Measurements from ENCODE around the gene PPP1R9B. TPM values are rescaled to one million over a fixed set of nuclear protein-coding genes. Genes with fewer than 3 reads are reported as not detected.

The PPP1R9B gene
- total and polyA plus RNA-seq, 2 donors (not counting 1 experiment from before 2014, with no cell fraction given), result 80.7 to 220 TPM

DNA sequence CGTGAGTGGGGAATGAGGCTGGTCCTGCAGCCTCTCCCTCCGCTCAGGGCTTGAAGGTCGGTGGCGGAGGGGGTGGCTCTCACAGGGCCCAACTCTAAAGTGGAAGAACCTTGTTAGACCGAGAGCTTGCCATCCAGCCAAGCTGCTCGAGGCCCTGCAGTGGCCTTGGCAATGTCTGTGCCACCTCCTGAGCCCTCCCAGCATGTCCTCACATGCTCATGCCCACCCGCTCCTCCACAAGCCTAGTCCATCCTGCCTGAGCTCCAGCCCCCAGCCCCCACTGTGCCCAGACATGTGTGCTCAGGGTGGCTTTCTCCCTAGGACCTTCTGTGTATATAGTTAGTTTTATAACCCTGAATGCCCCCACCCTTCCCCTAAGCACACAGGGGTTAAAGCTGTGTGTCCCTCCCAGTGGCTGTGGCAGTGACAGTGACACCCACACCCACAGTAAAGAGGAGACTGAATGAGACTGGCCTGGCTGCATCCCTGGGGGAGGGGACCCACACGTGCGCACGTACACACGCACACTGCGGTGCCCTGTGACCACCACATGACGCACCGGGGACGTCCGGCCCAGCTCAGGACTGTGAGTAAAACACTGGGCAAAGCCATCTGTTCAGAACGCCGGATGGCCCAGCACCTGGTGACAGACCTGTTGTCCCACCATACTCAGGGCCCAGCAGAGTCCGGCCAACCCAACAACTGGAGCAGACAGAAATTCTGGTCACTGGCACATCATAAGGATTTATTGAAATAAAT, 39.7 kb downstream of the PPP1R9B start:
- Histone ChIP-seq H3K9ac (ENCODE audit: low read length) (no peak overlapping the region), H3K4me3 (ENCODE audit: control extremely low read depth in 1 of 5, extremely low read depth in 1 of 5, insufficient read depth in 1 of 5, low read depth in 2 of 5, low read length in 4 of 5) (no peak overlapping the region), H4K20me1 (ENCODE audit: control insufficient read depth, insufficient read depth, low read length, poor library complexity, severe bottlenecking) (no peaks in the 10 kb centered on the region), H3K9me3 (ENCODE audit: control extremely low read depth in 1 of 3, control insufficient read depth in 2 of 3, insufficient read depth in 1 of 3, low read length in 2 of 3) (no peaks in the 10 kb centered on the region), H3K4me1 (ENCODE audit: control insufficient read depth in 2 of 2, insufficient read depth in 2 of 2, low read length in 2 of 2) (peaks cover 0 to 8% of the 10 kb centered on the region in 2 donors), H3K4me2 (replicated peaks; ENCODE audit: low read depth, low read length, poor library complexity, severe bottlenecking) (no peak overlapping the region), H3K36me3 (replicated peaks in 1 of 2; ENCODE audit: control extremely low read depth in 1 of 2, control insufficient read depth in 1 of 2, extremely low read depth in 1 of 2, insufficient read depth in 2 of 2, low read length in 1 of 2) (peaks cover 0 to 36% of the 10 kb centered on the region in 2 experiments), H3K27me3 (replicated peaks in 1 of 4; ENCODE audit: control extremely low read depth in 1 of 4, control insufficient read depth in 3 of 4, insufficient read depth in 4 of 4, low read length in 3 of 4) (peaks cover 0 to 13% (median 6%) of the 10 kb centered on the region in 4 experiments), H3K27ac (ENCODE audit: low read length in 2 of 2) (no peak overlapping the region), H2AFZ (ENCODE audit: insufficient read depth, low read depth, low read length, poor library complexity, severe bottlenecking) (no peak overlapping the region), H3K79me2 (ENCODE audit: control insufficient read depth, insufficient read depth, low read length) (no peaks in the 10 kb centered on the region)
- ChIA-PET POLR2A (no interaction called here), CTCF (interaction anchor here (1.7 to 2.4 kb wide), 3 partner anchors 17 to 51 kb away, joined by 5 to 18 read pairs (median 9); no protein-coding TSS in a partner anchor)
- Mint-ChIP-seq H3K4me3 (no peak overlapping the region), H3K27ac (no peak overlapping the region), H3K4me1 (peaks cover 6% of the 10 kb centered on the region), H3K27me3 (peaks cover 14% of the 10 kb centered on the region), H3K9me3 (ENCODE audit: insufficient read depth) (no peaks in the 10 kb centered on the region)
- 95% methylated on average over 16 of the region's 19 CpGs for WGBS (ENCODE audit: insufficient coverage)
- ATAC-seq (ENCODE audit: low read depth) (no peak), DNase-seq (no peak)
- TF ChIP-seq, protein P1, sequence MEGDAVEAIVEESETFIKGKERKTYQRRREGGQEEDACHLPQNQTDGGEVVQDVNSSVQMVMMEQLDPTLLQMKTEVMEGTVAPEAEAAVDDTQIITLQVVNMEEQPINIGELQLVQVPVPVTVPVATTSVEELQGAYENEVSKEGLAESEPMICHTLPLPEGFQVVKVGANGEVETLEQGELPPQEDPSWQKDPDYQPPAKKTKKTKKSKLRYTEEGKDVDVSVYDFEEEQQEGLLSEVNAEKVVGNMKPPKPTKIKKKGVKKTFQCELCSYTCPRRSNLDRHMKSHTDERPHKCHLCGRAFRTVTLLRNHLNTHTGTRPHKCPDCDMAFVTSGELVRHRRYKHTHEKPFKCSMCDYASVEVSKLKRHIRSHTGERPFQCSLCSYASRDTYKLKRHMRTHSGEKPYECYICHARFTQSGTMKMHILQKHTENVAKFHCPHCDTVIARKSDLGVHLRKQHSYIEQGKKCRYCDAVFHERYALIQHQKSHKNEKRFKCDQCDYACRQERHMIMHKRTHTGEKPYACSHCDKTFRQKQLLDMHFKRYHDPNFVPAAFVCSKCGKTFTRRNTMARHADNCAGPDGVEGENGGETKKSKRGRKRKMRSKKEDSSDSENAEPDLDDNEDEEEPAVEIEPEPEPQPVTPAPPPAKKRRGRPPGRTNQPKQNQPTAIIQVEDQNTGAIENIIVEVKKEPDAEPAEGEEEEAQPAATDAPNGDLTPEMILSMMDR (IDR thresholded peaks at IDR 0.05), result no peak
- no peak for TF ChIP-seq EZH2 (IDR thresholded peaks at IDR 0.05; ENCODE audit: borderline replicate concordance, insufficient read depth, low read depth, low read length, poor library complexity, severe bottlenecking)
- intact Hi-C loops (cut with micrococcal nuclease), result no loop called here

DNA sequence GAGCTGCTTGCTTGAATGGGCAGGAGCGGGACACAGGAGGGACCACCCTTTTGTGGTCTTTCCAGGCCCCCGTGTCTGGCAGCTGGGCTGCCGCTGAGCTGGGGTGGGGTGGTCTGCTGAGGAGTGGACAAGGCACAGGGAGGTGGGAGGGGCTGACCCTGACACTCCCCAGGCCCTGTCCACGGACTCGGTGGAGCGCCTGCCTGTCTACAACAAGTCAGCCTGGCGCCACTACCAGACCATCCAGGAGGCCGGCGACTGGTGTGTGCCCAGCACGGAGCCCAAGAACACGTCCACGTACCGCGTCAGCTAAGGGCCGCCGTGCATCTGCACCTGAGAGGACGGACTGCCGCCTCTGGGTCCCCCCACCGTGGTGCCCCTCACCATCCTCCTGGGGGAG, 40.7 kb downstream of the PPP1R9B start:
- ATAC-seq (ENCODE audit: low read depth) (no peak), DNase-seq (no peak)
- peaks cover 0 to 3% (median 0%) of the 10 kb centered on the region in 4 experiments for H3K27me3 ChIP-seq (replicated peaks in 1 of 4; ENCODE audit: control extremely low read depth in 1 of 4, control insufficient read depth in 3 of 4, insufficient read depth in 4 of 4, low read length in 3 of 4)
- Mint-ChIP-seq H3K9me3 (ENCODE audit: insufficient read depth) (no peaks in the 10 kb centered on the region), H3K27me3 (peaks cover 6% of the 10 kb centered on the region), H3K27ac (no peak overlapping the region), H3K4me3 (no peak overlapping the region), H3K4me1 (peaks cover under 1% of the 10 kb centered on the region)
- H3K9ac ChIP-seq (ENCODE audit: low read length), result no peak overlapping the region
- no peak for TF ChIP-seq EZH2 (IDR thresholded peaks at IDR 0.05; ENCODE audit: borderline replicate concordance, insufficient read depth, low read depth, low read length, poor library complexity, severe bottlenecking)
- TF ChIP-seq, protein P1 (IDR thresholded peaks at IDR 0.05), result no peak
- no peak overlapping the region for H2AFZ ChIP-seq (ENCODE audit: insufficient read depth, low read depth, low read length, poor library complexity, severe bottlenecking)
- peaks cover 0 to 45% of the 10 kb centered on the region in 2 experiments for H3K36me3 ChIP-seq (replicated peaks in 1 of 2; ENCODE audit: control extremely low read depth in 1 of 2, control insufficient read depth in 1 of 2, extremely low read depth in 1 of 2, insufficient read depth in 2 of 2, low read length in 1 of 2)
- H3K79me2 ChIP-seq (ENCODE audit: control insufficient read depth, insufficient read depth, low read length), result no peaks in the 10 kb centered on the region
- H3K4me2 ChIP-seq (replicated peaks; ENCODE audit: low read depth, low read length, poor library complexity, severe bottlenecking), result no peak overlapping the region
- H3K4me3 ChIP-seq (ENCODE audit: control extremely low read depth in 1 of 5, extremely low read depth in 1 of 5, insufficient read depth in 1 of 5, low read depth in 2 of 5, low read length in 4 of 5), result no peak overlapping the region
- no peak overlapping the region for H3K27ac ChIP-seq (ENCODE audit: low read length in 2 of 2)
- H4K20me1 ChIP-seq (ENCODE audit: control insufficient read depth, insufficient read depth, low read length, poor library complexity, severe bottlenecking), result no peaks in the 10 kb centered on the region
- intact Hi-C loops (cut with micrococcal nuclease), result no loop called here
- H3K9me3 ChIP-seq (ENCODE audit: control extremely low read depth in 1 of 3, control insufficient read depth in 2 of 3, insufficient read depth in 1 of 3, low read length in 2 of 3), result no peaks in the 10 kb centered on the region
- 92% methylated on average over 14 of the region's 19 CpGs for WGBS (ENCODE audit: insufficient coverage)
- ChIA-PET CTCF (interaction anchor here (2.4 kb wide), 1 partner anchor 16 kb away, joined by 18 read pairs; no protein-coding TSS in a partner anchor), POLR2A (no interaction called here)
- H3K4me1 ChIP-seq (ENCODE audit: control insufficient read depth in 2 of 2, insufficient read depth in 2 of 2, low read length in 2 of 2), result no peaks in the 10 kb centered on the region
